ENCODE data around the gene CCDC77.

Gene CCDC77

DNA sequence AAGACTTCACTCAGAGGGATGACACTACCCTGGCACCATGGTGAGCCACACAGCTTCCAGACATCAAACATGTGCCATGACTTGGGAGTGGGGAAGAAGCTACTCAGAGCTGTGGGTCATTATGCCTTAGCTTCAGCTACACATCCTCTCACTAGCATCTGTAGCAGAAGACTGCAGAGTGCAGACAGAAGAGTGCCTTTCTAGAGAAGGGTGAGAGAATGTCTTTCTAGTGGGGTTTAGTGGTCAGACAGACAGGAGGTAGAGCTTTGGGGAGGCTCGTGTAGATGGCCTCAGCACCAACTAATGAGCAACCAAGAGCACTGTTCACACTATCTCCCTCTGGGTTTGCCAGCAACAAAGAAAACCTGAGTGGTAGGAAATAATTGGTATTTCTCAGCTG, 53.4 kb downstream of the CCDC77 start:
- no peak for DNase-seq

DNA sequence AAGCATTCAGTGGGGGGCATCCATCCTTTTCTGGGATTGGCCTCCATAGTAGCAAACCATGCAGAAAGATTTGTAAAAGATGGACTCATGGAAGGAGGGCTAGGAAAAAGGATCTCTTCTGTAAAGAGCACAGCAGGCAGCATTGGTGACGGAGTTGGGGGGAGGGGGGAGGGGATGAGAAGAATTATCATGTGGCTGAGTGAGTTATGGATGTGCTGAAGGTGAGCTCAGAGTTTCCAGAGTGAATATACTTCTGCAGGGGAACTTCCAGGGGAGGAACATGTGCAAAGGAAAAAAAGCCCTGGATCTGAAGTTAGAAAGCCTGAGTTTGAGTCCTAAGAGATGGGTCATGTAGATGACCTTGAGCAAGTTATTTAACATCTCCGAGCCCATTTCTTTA, 54.4 kb downstream of the CCDC77 start:
- DNase-seq: no peak

DNA sequence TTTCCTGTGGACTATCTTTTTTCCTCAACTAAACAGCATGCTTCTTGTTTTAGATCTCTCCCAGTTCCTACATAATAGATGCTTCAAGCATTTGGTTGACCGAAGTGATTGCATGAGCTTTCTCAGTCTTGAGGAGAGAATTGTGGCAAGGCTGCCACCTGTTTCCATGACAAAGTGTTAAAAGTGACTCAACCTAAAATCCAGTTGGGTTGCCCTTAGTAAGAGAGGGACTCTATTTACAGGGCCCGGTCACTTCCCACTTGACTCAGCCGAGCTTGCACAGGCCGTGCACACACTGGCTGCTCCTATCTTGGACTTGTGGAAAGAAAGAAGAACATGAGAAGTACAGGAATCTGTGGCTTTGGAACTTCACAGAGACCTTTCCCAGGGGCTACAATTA, 56.2 kb downstream of the CCDC77 start:
- no peak for DNase-seq

DNA sequence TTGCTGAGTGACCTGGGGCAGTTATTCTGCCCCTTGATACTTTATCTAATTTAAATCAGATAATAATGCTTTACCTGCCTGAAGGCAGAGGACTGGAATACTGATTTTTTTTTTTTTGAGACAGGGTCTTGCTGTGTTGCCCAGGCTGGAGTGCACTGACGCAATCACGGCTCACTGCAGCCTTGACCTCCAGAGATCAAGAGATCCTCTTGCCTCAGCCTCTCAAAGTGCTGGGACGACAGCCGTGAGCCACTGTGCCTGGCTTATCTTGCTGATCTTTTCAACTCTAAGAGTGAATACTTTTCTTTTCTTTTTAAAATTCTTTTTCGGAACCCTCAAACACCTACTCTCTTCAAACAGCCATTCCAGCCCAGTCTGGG, 57.6 kb downstream of the CCDC77 start:
- DNase-seq: no peak

DNA sequence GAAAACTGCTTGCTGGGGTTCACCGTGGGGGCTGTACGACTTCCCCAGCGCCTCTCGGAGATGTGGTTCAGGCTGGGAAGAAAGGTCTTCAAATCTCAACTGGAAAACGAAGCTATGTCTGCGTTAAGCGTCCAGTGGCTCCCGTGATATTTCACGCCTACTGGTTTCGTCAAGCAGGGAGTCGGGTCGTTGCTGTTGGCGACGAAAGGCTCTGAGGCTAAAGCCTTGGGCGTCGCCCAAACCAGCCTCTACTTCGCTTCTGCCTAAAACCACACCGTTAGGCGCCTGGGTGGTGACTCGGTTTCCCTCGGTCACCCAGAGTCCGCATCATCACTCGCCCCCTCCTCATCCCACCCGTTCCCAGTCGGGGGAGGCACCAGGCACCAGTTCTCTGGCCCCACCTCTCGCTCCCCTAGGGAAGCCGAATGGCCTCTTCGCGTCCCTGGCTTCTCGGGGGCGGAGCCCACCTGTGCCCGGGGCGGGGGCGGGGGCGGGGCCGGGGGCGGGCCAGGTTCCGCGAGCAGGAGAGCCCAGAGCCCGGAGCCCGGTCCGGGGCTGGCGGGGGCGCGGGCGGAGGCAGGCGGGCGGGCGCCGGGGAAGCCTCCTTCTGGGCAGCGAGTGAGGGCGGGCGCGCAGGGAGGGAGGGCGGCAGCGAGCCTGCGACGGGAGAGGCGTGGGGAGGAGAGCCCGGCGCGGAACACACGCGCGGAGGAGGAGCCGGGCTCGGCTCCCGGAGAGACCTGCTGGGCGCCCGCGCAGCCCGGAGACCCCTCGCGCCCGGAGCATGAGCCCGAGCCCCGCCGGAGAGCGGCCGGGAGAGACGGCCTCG, 58.2 kb downstream of the CCDC77 start, which contains the start of gene B4GALNT3:
Gene B4GALNT3, plus strand, starts transcription at position 510 of the 829 bp plus-strand sequence. CDS start 438 bp downstream, outside the sequence.
- no peak for DNase-seq

DNA sequence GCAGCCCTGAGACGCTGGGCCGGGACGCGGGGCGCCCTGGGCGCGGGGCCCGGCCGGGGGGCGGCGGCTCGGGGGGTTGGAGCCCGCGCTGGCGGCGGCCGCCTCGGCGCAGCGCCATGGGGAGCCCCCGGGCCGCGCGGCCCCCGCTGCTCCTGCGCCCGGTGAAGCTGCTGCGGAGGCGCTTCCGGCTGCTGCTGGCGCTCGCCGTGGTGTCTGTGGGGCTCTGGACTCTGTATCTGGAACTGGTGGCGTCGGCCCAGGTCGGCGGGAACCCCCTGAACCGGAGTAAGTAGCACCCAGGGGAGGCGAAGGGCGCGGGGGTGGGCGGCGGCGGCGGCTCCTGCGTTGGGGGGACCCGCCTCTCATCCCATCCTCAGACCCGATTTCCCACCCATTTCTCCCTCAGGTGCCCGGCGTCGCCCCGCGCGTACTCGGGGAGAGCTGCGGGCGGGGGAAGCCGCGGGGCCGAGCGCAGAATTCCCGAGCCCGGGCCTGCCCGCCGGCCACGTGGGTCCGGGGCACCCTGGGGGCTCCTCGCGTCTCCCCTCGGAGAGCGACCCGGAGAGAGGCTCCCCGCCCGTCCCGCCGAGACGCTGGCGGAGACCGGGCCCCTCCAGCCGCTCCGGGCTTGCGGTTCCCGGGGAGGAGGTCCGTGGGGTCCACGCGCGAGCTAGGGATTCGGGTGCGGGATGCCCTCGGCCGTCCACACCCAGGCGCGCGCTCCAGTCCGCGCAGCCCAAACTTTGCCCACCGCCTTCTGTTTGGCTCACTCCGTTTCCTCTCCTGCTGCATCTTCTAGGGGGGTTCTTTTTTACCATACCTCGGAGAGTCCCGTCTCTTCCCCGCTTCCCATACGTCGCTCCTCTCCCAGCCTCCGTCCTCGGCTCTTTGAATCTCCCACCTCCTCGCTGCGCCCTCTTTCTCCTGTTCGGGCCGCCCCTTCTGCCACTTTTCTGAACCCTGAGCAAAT, 59.1 kb downstream of the CCDC77 start:
- DNase-seq: no peak

DNA sequence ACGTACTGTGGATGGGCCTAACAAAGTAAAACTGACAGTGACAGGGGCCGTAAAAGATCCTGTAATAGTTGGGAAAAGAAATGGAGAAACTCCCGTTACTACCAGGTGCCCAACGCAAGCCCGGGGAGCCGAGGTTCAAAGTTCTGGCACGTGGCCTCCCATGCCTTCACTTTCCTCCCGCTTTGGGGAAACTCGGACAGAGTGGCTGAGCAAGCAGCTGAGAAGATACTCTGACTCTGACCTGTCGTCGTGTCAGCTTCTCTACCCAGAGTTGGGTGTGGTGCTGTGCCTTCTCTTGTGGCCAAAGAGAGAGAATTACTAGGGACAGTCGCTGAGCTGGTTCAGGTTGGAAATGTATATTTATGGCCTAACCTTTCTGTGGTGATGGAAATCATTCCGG, 60.0 kb downstream of the CCDC77 start:
- no peak for DNase-seq

DNA sequence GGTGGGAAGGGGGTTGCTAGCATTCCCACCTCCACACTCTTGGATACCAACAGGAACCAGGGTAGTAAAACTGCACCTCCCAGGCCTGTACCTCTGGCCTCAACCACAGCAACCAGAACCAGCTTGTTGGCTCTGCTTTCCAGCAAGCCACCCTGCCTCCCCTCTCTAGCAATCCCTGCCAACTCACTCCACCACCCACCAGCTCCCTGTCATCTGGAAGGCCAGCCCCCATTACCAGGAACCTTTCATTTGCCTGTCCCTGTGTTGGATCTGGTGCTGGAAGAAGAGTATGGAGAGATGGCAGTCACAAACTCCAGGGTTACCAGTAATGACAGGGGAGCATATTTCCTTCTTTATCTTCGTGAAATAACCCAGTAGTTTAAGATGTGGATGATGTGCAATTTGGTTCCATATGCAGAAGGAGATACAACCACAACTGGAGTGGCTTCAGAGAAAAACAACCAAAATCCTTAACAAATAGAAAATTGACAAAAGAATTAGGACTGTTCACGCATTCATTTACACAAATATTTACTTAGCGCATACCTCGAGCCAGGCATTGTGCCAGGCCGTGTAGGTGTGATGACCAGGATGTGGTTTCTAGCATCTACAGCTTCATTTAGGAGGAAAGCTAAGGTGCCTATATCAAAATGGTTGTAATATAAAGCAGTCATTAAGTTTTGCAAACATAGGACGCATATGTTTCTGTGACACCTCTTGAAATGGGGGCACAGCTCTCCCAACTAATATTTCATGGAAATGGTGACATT, 61.7 kb downstream of the CCDC77 start:
- DNase-seq: no peak

DNA sequence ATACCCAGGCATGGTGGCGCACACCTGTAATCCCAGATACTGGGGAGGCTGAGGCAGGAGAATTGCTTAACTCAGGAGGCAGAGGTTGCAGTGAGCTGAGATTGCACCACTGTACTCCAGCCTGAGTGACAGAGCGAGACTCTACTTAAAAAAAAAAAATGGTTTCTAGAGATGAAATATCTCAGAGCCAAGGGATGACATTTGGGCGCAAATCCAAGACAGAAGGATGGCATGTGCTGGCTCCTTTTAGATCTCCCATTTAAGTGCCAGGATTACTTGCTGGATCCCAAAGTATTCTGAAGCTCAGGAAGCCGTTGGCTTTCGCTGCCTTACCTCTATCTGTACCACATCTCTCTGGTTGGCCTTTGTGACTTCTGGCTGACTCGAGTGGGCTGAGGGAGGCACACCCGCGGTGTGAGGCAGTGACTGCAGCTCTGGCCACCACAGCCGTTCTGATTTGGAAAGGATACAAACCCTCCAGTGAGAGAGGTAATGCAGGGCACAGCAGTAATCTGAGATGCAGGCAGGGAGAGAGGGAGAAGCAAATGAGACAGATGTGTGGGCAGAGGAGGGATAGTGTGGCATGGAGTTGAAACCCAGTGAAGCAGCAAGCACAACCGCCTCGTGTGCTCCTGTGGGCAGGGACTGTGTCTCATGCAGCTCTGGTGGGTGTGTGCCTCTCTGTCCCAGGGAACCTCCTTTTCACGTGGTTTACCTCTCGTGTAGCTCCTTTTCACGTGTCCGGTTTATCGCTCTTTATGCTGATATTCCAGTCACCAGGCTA, 63.2 kb downstream of the CCDC77 start:
- DNase-seq: no peak

DNA sequence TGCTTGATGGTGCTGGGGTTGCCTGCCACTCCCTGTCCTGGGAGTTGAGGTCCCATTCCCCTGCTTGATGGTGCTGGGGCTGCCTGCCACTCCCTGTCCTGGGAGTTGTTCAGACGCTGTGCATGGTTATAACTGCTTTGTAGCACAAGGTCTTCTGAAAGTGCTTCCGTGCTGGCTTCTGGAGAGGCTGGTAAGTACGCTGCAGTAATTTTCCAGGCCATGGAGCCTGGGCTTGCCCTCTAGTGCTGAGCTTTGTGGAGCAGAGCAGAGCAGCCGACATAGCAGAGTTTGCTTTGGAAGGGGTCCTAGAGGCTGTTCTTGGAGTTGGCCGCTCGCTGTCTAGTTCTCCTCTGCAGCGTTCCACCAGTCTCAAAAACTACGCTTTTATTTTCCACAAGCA, 64.6 kb downstream of the CCDC77 start:
- no peak for DNase-seq

DNA sequence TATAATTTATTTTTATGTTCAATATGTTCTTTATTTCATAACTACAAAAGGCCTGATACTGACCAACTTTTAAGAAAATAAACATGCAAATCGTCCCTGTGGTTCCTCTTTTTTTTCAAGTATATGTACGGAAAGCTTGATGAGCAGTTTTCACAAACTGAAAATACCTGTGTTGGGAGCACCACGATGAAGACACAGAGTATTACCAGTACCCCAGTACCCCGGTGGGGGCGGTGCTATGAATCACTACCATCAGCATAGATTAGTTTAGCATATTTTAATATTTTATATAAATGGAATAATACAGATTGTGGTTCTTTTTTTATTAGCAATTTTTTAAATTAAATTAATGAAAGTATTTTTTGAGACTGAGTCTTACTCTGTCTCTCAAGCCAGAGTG, 65.3 kb downstream of the CCDC77 start:
- DNase-seq: no peak

DNA sequence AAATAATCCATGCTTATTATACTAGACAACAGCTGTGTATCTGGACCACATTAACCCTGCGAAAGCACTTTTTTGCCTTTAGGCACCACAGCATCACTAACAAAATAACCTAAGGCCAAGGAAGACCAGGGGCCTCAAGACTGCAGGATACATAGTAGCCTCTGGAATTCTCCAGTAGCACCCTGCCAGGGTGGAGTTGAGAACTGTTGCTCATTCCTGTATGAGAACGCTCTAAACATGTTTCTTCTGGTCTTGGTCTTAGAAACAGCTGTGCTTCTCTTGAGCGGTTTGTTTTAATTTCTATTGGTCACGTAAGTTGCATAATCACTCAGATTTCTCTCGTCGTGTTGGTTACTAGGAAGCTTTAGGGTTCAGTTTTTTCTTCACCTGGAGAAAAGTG, 66.1 kb downstream of the CCDC77 start:
- no peak for DNase-seq

DNA sequence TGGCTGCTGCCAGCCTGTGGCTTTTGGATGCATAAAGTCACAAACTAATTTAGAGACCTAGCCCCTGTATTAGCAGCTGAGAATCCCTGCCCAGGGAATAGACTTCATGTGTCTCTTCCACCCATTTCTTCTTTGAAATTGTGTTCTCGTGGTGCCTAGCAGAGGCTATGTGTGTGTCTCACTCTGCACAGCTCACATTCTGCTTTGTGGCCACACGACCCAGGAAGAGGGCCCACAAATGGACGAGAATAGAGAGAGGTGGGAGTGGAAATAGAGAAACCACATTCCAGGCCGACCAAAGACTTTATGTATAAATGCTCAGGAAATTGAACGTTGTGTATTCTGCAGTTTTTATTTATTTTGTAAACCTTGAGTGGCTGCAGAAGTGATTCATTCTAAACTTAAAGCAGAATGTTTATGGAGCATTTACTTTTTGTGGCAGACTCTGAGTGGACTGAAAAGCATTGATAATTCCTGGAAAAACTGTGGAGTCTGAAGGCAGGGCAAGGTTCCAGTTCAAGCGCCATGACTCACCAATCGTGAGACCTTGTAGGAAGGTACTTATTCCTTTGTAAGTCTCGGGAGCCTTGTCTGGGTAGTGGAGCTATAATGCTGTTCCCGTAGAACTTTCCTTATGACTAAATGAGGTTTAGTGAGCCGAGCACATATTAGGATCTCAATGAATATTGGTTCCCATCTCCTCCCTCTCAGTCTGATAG, 67.4 kb downstream of the CCDC77 start:
- no peak for DNase-seq

DNA sequence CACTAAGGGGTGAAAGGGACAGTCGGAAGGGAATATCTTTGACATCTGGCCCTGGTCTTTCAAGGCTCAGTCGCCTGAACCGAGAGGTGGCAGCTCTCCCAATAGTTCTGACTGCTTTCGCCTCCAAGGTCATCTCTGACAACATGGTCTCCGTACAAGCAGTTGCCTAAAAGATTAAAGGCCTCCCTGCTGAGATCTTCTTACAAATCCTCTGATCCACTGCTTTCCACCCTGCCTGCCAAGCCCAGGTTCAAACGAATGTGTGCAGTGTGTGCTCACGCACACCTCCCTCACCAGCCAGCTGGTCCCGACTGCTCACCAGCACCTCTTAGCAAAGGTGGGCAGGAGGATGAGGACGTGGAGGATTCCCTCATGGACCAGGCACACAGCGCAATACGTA, 68.7 kb downstream of the CCDC77 start:
- no peak for DNase-seq

DNA sequence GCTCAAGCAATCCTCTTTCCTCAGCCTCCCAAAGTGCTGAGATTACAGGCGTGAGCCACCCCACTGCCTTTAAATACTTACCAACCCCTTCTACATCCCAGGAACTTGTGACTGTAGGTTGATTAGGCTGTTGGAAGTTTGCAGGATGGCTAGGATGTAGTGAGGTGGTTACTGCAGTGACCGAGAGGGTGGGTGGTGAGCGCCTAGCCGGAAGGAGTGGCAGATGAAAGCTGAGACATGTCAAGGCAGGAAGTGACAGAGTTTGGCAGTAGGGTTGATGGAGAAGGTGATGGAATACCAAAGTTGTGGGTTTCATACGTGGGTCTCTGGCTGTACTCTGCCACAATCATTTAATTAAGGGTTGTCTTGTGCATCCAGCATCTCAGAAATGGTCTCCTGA, 71.8 kb downstream of the CCDC77 start:
- no peak for DNase-seq

DNA sequence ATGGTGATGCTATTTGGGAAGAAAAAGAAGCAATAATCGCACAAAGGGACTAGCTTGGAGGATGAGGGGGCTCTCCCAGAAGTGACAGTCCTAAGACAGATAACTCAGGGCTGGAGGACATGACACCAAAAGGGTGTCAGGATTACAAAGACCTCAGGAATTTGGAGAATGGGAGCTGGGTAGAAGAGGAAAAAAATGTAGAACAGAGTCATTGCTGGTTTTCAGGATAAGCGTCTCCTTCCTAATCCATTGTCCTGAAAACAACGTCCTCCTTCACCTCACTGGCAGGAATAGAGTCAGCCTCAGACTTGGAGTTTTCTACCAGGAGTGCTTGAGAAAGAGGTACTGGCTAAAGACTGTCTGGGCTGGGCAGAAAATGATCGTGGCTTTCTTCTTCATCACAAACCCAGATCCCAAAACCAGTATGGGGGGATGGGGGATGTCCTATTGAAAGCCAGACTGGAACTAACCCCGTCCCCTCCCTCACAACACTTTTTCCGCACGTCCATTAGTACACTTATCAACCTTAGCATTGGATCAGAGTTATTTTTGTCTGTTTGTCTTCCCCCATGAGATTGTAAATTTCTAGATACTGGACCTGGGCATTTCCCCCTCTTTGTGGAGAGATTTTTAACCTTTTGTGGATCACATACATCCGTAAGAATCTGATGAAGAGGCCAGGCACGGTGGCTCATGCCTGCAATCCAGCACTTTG, 72.6 kb downstream of the CCDC77 start:
- no peak for DNase-seq

DNA sequence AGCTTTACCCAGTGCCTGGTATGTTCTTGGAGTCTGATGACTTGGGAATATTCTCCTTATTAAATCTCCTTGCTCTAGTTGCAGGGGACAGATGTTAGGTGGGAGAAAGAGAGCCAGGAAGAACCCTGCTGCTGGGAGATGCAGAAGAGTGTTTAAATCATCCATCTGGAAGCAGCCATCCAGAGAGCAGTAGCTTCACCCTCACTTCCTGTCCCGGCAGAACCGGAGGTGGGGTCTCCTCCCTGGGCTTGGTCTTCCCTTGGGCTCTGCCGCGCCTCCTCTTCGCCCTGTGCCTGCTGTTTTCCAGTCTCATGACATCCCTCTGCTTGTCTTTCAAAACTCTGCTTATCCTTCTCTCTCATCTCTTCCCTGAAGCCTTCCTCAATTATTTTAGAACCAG, 73.8 kb downstream of the CCDC77 start:
- DNase-seq: no peak

DNA sequence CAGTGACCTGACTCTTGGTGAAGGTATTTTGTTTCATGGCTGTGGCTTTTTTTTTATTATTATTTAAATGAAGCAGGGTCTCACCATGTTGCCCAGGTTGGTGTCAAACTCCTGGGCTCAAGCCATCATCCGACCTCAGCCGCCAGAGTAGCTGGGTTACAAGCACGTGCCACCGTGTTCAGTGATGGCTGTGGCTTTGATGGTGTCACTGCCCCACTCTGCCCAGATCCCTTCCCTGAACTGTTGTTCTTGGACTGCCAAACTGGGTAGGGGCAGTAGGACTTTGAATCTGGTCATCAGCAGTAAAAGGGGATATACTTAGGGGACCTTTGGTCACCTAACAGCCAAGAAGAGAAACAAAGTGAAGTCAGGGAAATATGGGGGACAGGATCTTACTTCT, 77.7 kb downstream of the CCDC77 start:
- no peak for DNase-seq

DNA sequence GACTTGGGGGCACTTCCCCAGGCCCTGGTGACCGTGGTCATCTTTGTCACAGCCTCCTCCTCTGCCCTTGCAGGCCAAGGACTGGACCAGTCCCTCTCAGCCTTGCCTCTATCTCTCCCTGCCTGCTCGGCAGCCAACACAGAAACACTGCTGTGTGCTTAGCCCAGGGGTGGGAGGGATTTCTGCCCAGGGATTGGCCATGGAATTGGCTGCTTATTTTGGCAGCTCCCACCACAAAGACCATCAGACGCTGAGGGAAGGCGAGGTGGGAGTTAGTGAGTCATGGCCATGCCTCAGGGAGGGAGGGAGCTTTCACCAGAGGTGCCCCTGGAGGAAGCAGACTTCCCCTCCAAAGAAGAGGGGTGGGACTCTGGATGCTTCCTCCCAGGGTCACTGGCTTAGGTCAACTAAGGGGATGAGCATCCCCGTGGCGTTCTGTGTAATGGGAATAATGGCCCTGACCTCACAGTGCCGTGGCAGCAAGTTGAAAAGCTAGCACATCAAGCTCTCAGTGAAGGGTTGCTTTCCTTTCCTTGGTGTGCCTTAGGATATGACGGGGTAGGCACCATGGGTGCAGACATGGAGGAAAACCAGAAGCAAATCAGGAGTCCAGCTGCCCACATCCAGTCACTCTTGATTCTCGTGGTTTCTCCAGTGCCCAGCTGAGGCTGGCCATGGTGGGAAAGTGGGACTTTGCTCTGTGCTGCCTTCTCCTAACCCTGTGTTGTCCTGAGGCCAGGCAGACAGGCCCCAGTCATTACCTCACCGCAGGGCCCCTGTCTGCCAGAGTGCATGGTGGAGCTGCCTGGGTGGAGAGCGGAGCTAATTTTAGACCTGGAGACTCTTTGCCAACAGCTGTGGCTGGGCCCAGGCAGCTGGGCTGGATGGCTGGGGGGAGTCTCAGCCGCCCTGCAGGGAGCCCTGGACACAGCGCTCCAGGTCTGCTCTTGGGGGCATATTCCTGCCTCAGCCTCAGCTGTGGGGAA, 79.7 kb downstream of the CCDC77 start:
- DNase-seq: no peak

DNA sequence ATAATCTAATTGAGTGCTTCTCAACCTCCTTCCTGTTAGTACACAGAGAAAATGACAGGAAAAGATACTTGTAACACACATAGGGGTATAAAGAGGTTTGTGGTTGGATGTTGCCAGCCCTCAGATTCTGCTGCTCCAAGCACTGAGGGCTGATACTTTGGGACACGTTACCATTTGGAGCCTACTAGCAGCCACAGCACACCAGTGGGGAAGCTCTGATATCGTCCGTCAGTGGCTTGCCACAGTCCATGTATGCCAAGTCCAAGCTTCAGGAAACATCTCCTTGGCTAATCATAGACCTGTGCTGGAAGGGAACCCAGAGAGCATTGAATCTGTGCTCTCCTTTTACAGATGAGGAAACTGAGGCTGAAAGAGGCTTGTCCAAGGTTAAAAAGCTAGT, 80.6 kb downstream of the CCDC77 start:
- no peak for DNase-seq

All from GOT3 (cell line).